Esophagus mucosa (tissue), 1 donor: ENCODE data around the gene TXNL1. TPM values are rescaled to one million over a fixed set of nuclear protein-coding genes. Genes with fewer than 3 reads are reported as not detected.
A peak's percentile ranks its signal among the peaks of the same experiment; 100 is the strongest.
"Not testable (repeated sequence)": the region's sequence is repeated elsewhere in the genome, so short reads cannot be mapped to it uniquely, and the experiment has no call there.

Experiments
- ATAC-seq: fragments of 200-7000 bp; cut with Tn5 transposase; one replicate; pipeline ENCODE4 v1.9.1; 2020
- total RNA-seq: library from RNA; stranded (reverse); gene quantifications from one replicate; pipeline ENCODE4 v1.2.4, GENCODE V29; 2023
- donor health status: DM: yes; HTN: yes; CAD: no.

The TXNL1 gene
- total RNA-seq, 1 donor from 2014 or later = 56.9 TPM

GRCh38 chr18:56643381-56643780 is 5.0 kb upstream of the TXNL1 start:
- ATAC-seq = no peak

- ATAC-seq = no peak
Observed at GRCh38 chr18:56641714-56642337, 3.4 kb upstream of the TXNL1 start.

GRCh38 chr18:56639571-56639970 is 1.2 kb upstream of the TXNL1 start:
- ATAC-seq = no peak

- ATAC-seq = no peak
Observed at GRCh38 chr18:56639104-56639381, 651 bp upstream of the TXNL1 start.

- peak; percentile 62 for ATAC-seq
Observed at GRCh38 chr18:56637711-56638231, 621 bp downstream of the TXNL1 start.

- ATAC-seq = no peak
Observed at GRCh38 chr18:56637176-56637575, 1.2 kb downstream of the TXNL1 start.

GRCh38 chr18:56635007-56635406 is 3.4 kb downstream of the TXNL1 start:
- no peak for ATAC-seq

GRCh38 chr18:56632070-56633022 is 6.0 kb downstream of the TXNL1 start:
- no peak for ATAC-seq

GRCh38 chr18:56627991-56628390 is 10.4 kb downstream of the TXNL1 start:
- no peak for ATAC-seq

- ATAC-seq = no peak
Observed at GRCh38 chr18:56615738-56616520, 22.5 kb downstream of the TXNL1 start.

- ATAC-seq = no peak
Observed at GRCh38 chr18:56606618-56607017, 31.8 kb downstream of the TXNL1 start.

- no peak for ATAC-seq
Observed at GRCh38 chr18:56598422-56598821, 40.0 kb downstream of the TXNL1 start.

- no peak for ATAC-seq
Observed at GRCh38 chr18:56593906-56594305, 44.5 kb downstream of the TXNL1 start.

GRCh38 chr18:56580026-56580425 is 58.4 kb downstream of the TXNL1 start:
- ATAC-seq = no peak

GRCh38 chr18:56579451-56579850 is 58.9 kb downstream of the TXNL1 start:
- no peak for ATAC-seq

GRCh38 chr18:56576826-56577573 is 61.4 kb downstream of the TXNL1 start:
- no peak for ATAC-seq

GRCh38 chr18:56575819-56576663 is 62.4 kb downstream of the TXNL1 start:
- peak; percentile 60 for ATAC-seq

- no peak for ATAC-seq
Observed at GRCh38 chr18:56574861-56575260, 63.5 kb downstream of the TXNL1 start.

- not testable (repeated sequence) for ATAC-seq
Observed at GRCh38 chr18:56572267-56572666, 66.1 kb downstream of the TXNL1 start.

GRCh38 chr18:56570978-56571377 is 67.4 kb downstream of the TXNL1 start:
- ATAC-seq = no peak

GRCh38 chr18:56569416-56569815 is 69.0 kb downstream of the TXNL1 start:
- no peak for ATAC-seq
